ENCODE results near the gene SPNS1. TPM values are rescaled to one million over a fixed set of nuclear protein-coding genes. Genes with fewer than 3 reads are reported as not detected.

The SPNS1 gene
- total RNA-seq, 2 experiments from 2014 or later: 11.3 to 12.0 TPM

Other genes starting within 250 kb of the SPNS1 start
- gene NPIPB9, start 223.0 kb upstream of the SPNS1 start, total RNA-seq: under 1 TPM; 0.52 to 0.58 TPM
- 100 to 1,000 TPM; 260 to 277 TPM for gene ATXN2L, start 151.8 kb upstream of the SPNS1 start, total RNA-seq
- 100 to 1,000 TPM; 221 TPM for gene TUFM, start 128.4 kb upstream of the SPNS1 start, total RNA-seq
- gene SH2B1, start 110.9 kb upstream of the SPNS1 start, total RNA-seq: 10 to 100 TPM; 32.3 to 34.9 TPM
- 1 to 10 TPM; 3.3 to 3.8 TPM for gene ATP2A1, start 96.3 kb upstream of the SPNS1 start, total RNA-seq
- 10 to 100 TPM; 11.3 to 12.0 TPM for gene RABEP2, start 49.5 kb upstream of the SPNS1 start, total RNA-seq
- gene CD19, start 42.8 kb upstream of the SPNS1 start, total RNA-seq: under 1 TPM in 1 of 2 experiments, not detected in 1; 0.29 TPM
- 10 to 100 TPM; 57.7 to 64.6 TPM for gene NFATC2IP, start 23.8 kb upstream of the SPNS1 start, total RNA-seq
- 100 to 1,000 TPM; 250 to 276 TPM for gene LAT, start 10.3 kb downstream of the SPNS1 start, total RNA-seq

Data from activated CD4-positive, alpha-beta memory T cell treated with anti-CD3 and anti-CD28 coated beads for 36 hours (primary cell).